H1 (cell line): ENCODE data around the gene LYPD4. TPM values are rescaled to one million over a fixed set of nuclear protein-coding genes. Genes with fewer than 3 reads are reported as not detected.
"Not testable (repeated sequence)": the region's sequence is repeated elsewhere in the genome, so short reads cannot be mapped to it uniquely, and the experiment has no call there.

ENCODE experiments used
- CTCF ChIA-PET: fragments of 300-600 bp; sonication (Branson Sonifier 250); formaldehyde crosslinking; loops from one replicate; lab custom pipeline; 2021; ENCODE audit not compliant: partially characterized antibody; lab: Charles Lee
- POLR2A ChIA-PET: fragments of 300-600 bp; sonication (Branson Sonifier 250); formaldehyde crosslinking; loops from one replicate; lab custom pipeline; 2021; ENCODE audit warnings: inconsistent platforms; ENCODE audit not compliant: partially characterized antibody; lab: Charles Lee
- DNase-seq, 2 experiments: peaks; one replicate each; pipeline versions ENCODE4 v3.0.0 to v3.0.0-alpha.2; 2010 to 2022; ENCODE audit warnings: low spot score in 2 of 2, low read depth in 1 of 2, mixed read lengths in 1 of 2
- FAIRE-seq: peaks from 2 replicates; lab custom pipeline; 2011; peaks lifted over from hg19 to GRCh38; lab: Jason Lieb, UNC
- H2AFZ ChIP-seq: 2 replicates; pipeline ENCODE4 v1.8.1; 2012; ENCODE audit warnings: low read length, inconsistent platforms
- H2AK5ac ChIP-seq: 2 replicates; pipeline ENCODE4 v1.6.1; 2013; ENCODE audit warnings: low read depth, low read length
- H2BK120ac ChIP-seq: replicated peaks from 2 replicates; pipeline ENCODE3; 2013; ENCODE audit warnings: low read depth, low read length, inconsistent platforms
- H2BK12ac ChIP-seq: 2 replicates; pipeline ENCODE4 v1.6.1; 2013; ENCODE audit warnings: low read depth, low read length
- H2BK15ac ChIP-seq: 2 replicates; pipeline ENCODE4 v1.6.1; 2013; ENCODE audit warnings: low read length
- H2BK20ac ChIP-seq: 2 replicates; pipeline ENCODE4 v1.6.1; 2013; ENCODE audit warnings: low read length
- H2BK5ac ChIP-seq: 2 replicates; pipeline ENCODE4 v1.6.1; 2013; ENCODE audit warnings: low read depth, low read length
- H3K14ac ChIP-seq: 2 replicates; pipeline ENCODE4 v1.6.1; 2013; ENCODE audit warnings: inconsistent platforms; ENCODE audit not compliant: insufficient read length
- H3K18ac ChIP-seq: 2 replicates; pipeline ENCODE4 v1.6.1; 2013; ENCODE audit warnings: low read length; ENCODE audit errors: extremely low read depth
- H3K23ac ChIP-seq: 2 replicates; pipeline ENCODE4 v1.6.1; 2013; ENCODE audit warnings: inconsistent platforms; ENCODE audit not compliant: insufficient read length
- H3K23me2 ChIP-seq: 2 replicates; pipeline ENCODE4 v1.6.1; 2013; ENCODE audit warnings: low read depth, low read length
- H3K27ac ChIP-seq: 2 replicates; pipeline ENCODE4 v1.6.1; 2011; ENCODE audit warnings: low read depth, low read length, inconsistent platforms
- H3K27me3 ChIP-seq, 4 experiments: replicated peaks in 1 of 4; 1 replicate in 1 of 4; 2 replicates in 3 of 4; pipeline versions ENCODE4 v1.6.1 to v1.8.1; 2011 to 2013; ENCODE audit warnings: low read length in 3 of 4, mild to moderate bottlenecking in 3 of 4, inconsistent platforms in 2 of 4, mixed read lengths in 2 of 4, moderate library complexity in 1 of 4; ENCODE audit not compliant: control insufficient read depth in 3 of 4, insufficient read depth in 3 of 4; ENCODE audit errors: extremely low read depth in 1 of 4
- H3K36me3 ChIP-seq, 4 experiments: 2 replicates each; pipeline versions ENCODE4 v1.6.1 to v1.8.1; 2011 to 2013; ENCODE audit warnings: mild to moderate bottlenecking in 4 of 4, low read length in 3 of 4, moderate library complexity in 2 of 4, control low read depth in 1 of 4, inconsistent platforms in 1 of 4; ENCODE audit not compliant: insufficient read depth in 4 of 4, control insufficient read depth in 2 of 4
- H3K4ac ChIP-seq: replicated peaks from 2 replicates; pipeline ENCODE3; 2013; ENCODE audit warnings: low read length, low read depth, mixed read lengths, inconsistent platforms; ENCODE audit not compliant: insufficient read length
- H3K4me1 ChIP-seq, 4 experiments: replicated peaks in 1 of 4; 1 replicate in 1 of 4; 2 replicates in 3 of 4; pipeline versions ENCODE4 v1.6.1 to v1.8.1; 2011 to 2013; ENCODE audit warnings: low read length in 3 of 4, inconsistent platforms in 2 of 4, mixed read lengths in 1 of 4; ENCODE audit not compliant: insufficient read depth in 4 of 4, control insufficient read depth in 3 of 4
- H3K4me2 ChIP-seq, 2 experiments: 2 replicates each; pipeline versions ENCODE4 v1.6.1 to v1.8.1; 2011 to 2013; ENCODE audit warnings: low read depth in 2 of 2, low read length in 2 of 2, control low read depth in 1 of 2, inconsistent platforms in 1 of 2, mild to moderate bottlenecking in 1 of 2; ENCODE audit not compliant: insufficient read depth in 1 of 2
- H3K4me3 ChIP-seq, 4 experiments: fragments of 200-600, 300-600 bp in 1 of 4; sonication (generic), shearing (Covaris generic), sonication (Bioruptor Twin) in 1 of 4; 2 replicates each; pipeline versions ENCODE4 v1.5.1 to v1.8.1; 2011 to 2016; ENCODE audit warnings: low read length in 4 of 4, low read depth in 3 of 4, control low read depth in 2 of 4, inconsistent platforms in 2 of 4, mild to moderate bottlenecking in 2 of 4, mixed read lengths in 1 of 4, moderate library complexity in 1 of 4; ENCODE audit not compliant: insufficient read depth in 2 of 4; ENCODE audit errors: extremely low read depth in 1 of 4
- H3K56ac ChIP-seq: replicated peaks from 2 replicates; pipeline ENCODE3; 2013; ENCODE audit warnings: low read depth, mild to moderate bottlenecking, mixed read lengths, low read length, inconsistent platforms; ENCODE audit not compliant: insufficient read length
- H3K79me1 ChIP-seq: 2 replicates; pipeline ENCODE4 v1.6.1; 2013; ENCODE audit warnings: low read depth, low read length, control low read depth
- H3K79me2 ChIP-seq, 2 experiments: 2 replicates each; pipeline versions ENCODE4 v1.6.1 to v1.8.1; 2012 to 2013; ENCODE audit warnings: low read length in 2 of 2, mild to moderate bottlenecking in 2 of 2, inconsistent platforms in 1 of 2; ENCODE audit not compliant: insufficient read depth in 2 of 2, control insufficient read depth in 1 of 2
- H3K9ac ChIP-seq, 4 experiments: replicated peaks in 1 of 4; 1 replicate in 1 of 4; 2 replicates in 3 of 4; pipeline versions ENCODE4 v1.6.1 to v1.8.1; 2011 to 2013; ENCODE audit warnings: low read depth in 3 of 4, low read length in 3 of 4, control low read depth in 2 of 4, mild to moderate bottlenecking in 2 of 4, moderate library complexity in 2 of 4, inconsistent platforms in 1 of 4; ENCODE audit errors: extremely low read depth in 1 of 4
- H3K9me3 ChIP-seq, 2 experiments: 2 replicates each; pipeline versions ENCODE4 v1.6.1 to v1.8.1; 2012 to 2013; ENCODE audit warnings: mild to moderate bottlenecking in 2 of 2, moderate library complexity in 2 of 2, control low read depth in 1 of 2, inconsistent platforms in 1 of 2, low read depth in 1 of 2, low read length in 1 of 2, mixed read lengths in 1 of 2; ENCODE audit not compliant: insufficient read depth in 2 of 2
- H4K20me1 ChIP-seq, 2 experiments: replicated peaks in 1 of 2; 2 replicates each; pipeline versions ENCODE3 to v1.8.1; 2011 to 2013; ENCODE audit warnings: inconsistent platforms in 2 of 2, low read length in 2 of 2, mild to moderate bottlenecking in 1 of 2; ENCODE audit not compliant: insufficient read depth in 2 of 2, control insufficient read depth in 1 of 2
- H4K5ac ChIP-seq: 2 replicates; pipeline ENCODE4 v1.6.1; 2013; ENCODE audit warnings: low read length, low read depth, mixed read lengths, inconsistent platforms; ENCODE audit not compliant: insufficient read length
- H4K8ac ChIP-seq: 2 replicates; pipeline ENCODE4 v1.8.0; 2013; ENCODE audit warnings: mild to moderate bottlenecking, moderate library complexity, low read length, inconsistent platforms; ENCODE audit not compliant: insufficient read depth; ENCODE audit errors: extremely low read depth
- H4K91ac ChIP-seq: replicated peaks from 2 replicates; pipeline ENCODE3; 2013; ENCODE audit warnings: low read length, mixed read lengths, inconsistent platforms; ENCODE audit not compliant: insufficient read length
- GABPA ChIP-seq: IDR thresholded peaks from 2 replicates; pipeline ENCODE4 v1.6.1; 2011; ENCODE audit warnings: mild to moderate bottlenecking, low read length, moderate library complexity, borderline replicate concordance; ENCODE audit not compliant: insufficient read depth
- SRF ChIP-seq: IDR thresholded peaks from 2 replicates; pipeline ENCODE4 v1.6.1; 2011; ENCODE audit warnings: mild to moderate bottlenecking, low read depth, low read length, moderate library complexity
- TCF12 ChIP-seq: IDR thresholded peaks from 2 replicates; pipeline ENCODE4 v1.6.1; 2011; ENCODE audit warnings: low read depth, mild to moderate bottlenecking, low read length
- WGBS, 2 experiments: shearing (Covaris generic) in 1 of 2; methylation state at CpG; one replicate each; pipeline versions ENCODE4 v1.1.6 to v1.1.7; 2013 to 2015; ENCODE audit warnings: low lambda C conversion rate in 2 of 2, mixed read lengths in 2 of 2, inconsistent platforms in 1 of 2, low coverage in 1 of 2, missing lambda C conversion rate in 1 of 2; ENCODE audit not compliant: insufficient replicate concordance in 2 of 2, insufficient coverage in 1 of 2, insufficient read length in 1 of 2; ENCODE audit errors: extremely low coverage in 1 of 2, missing lambda C conversion rate in 1 of 2; 5-methylcytosine and 5-hydroxymethylcytosine counted together
- polyA plus RNA-seq, 7 experiments: library from polyadenylated mRNA; depleted of rRNA in 3 of 7; stranded (reverse) in 5 of 7; unstranded in 2 of 7; fragments of >200 nt in 5 of 7; fragments of 200-250 nt in 2 of 7; gene quantifications; 1 replicate in 5 of 7; 2 replicates in 1 of 7; 4 replicates in 1 of 7; pipeline versions ENCODE4 v1.2.1 to v1.2.3, GENCODE V29; 2011 to 2013; ENCODE audit warnings: missing spikeins in 2 of 7, mixed read lengths in 2 of 7
- total RNA-seq: library from RNA; stranded (reverse); fragmentation: NEBNext Ultra II Directional; extraction: Animal tissue kit (Norgen Biotek cat#: 25700); gene quantifications from 2 replicates; pipeline ENCODE4 v1.2.1, GENCODE V29; 2021

The LYPD4 gene
- total and polyA plus RNA-seq, 2 of the 8 experiments (the other 6 are each of a cell fraction or from before 2014, with no cell fraction given), result 0.06 TPM; not detected in 1

DNA sequence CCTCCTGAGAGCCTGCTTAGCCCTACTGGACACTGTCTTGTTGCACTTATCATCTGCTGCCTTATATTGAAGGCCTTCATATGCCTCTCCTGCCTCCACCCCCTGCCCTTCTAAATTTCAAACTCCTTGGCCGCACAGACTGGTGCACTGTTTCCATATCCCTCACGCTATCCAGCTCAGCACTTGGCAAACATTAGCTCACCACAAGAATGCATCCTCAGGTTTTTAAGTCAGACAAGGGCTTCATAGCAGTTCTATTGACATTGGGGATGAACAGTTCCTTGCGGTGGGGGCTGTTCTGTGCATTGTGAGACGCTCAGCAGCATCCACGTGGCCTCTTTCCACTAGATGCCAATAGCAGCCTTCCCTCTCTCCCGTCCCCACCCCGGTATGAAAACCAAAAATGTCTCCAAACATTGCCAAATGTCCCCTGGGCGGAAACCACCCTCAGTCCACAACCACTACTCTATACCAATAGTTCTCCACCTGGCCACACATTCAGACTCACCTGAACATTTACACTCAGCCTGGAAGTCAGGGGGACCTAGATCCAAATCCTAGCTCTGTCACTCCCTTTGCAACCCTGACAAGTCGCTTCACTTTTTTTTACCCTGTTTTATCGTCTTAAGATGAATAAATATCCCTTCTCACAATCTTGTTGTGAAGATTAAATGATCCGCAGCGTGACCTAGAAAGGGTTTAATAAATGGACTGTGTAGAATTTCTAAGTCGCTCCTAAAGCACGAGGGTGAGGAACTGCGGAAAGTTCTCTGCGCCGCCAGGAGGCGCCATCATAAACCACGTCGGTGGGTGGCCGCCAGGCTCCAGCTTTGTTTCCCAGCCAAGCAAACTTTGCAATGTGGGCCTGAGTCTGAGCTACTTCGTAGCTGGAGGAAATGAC lies 51.7 kb downstream of the LYPD4 start (continued):
- TF ChIP-seq TCF12 (no peak), SRF (no peak), GABPA (no peak)

DNA sequence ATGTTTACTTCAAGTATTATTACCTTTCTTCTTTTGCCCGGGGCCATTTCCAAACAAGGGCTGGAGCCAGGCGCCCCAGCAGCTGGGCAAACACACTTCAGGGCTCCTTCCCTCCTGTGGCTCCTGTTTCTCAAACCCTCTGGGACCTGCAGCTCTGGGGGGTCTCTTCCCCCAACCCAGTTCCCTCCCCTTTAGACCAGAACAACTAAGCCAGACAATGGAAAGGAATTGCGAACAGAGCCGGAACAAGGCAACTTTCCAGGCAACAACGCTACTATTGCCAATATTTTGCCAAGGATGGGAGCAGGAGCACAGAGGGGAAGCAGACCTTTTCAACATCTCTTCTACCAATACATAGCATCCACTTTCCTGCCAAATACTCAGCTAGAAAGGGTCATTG lies 55.4 kb downstream of the LYPD4 start:
- H4K91ac ChIP-seq, H4K20me1 ChIP-seq, H2BK12ac ChIP-seq, H2BK5ac ChIP-seq, H3K14ac ChIP-seq, H3K4ac ChIP-seq, H3K36me3 ChIP-seq, FAIRE-seq, H2BK20ac ChIP-seq, DNase-seq, H3K4me2 ChIP-seq, H2AFZ ChIP-seq, H3K18ac ChIP-seq, H3K9ac ChIP-seq, H4K5ac ChIP-seq, H4K8ac ChIP-seq, H3K4me3 ChIP-seq, H3K4me1 ChIP-seq, H3K27ac ChIP-seq, H3K23me2 ChIP-seq, H3K56ac ChIP-seq, POLR2A ChIA-PET, H2AK5ac ChIP-seq, CTCF ChIA-PET, H2BK15ac ChIP-seq, H3K23ac ChIP-seq, H2BK120ac ChIP-seq, H3K79me1 ChIP-seq, H3K79me2 ChIP-seq, H3K27me3 ChIP-seq: not testable (repeated sequence)
- 95% methylated on average over 3 of the region's 5 CpGs; no CpG with 5 or more reads in 1 of the 2 experiments for WGBS, 2 experiments
- peaks cover 0 to 26% of the 10 kb centered on the region in 2 experiments; a peak in 2 of 4 replicates for H3K9me3 ChIP-seq
